PC-3 (cell line): ENCODE measurements around the gene PSME2. TPM values are rescaled to one million over a fixed set of nuclear protein-coding genes. Genes with fewer than 3 reads are reported as not detected.

Experiments used
- ATAC-seq: fragments of 200-7000 bp; cut with Tn5 transposase; 2 replicates; pipeline ENCODE4 v1.9.1; 2020; ENCODE audit warnings: mild to moderate bottlenecking, moderate library complexity
- BruUV-seq: library from RNA; stranded (reverse); fragments of 400-500 nt; replicated peaks from 2 replicates; lab custom pipeline; 2021; lab: Mats Ljungman, UMichigan
- CTCF ChIA-PET: fragments of 300-600 bp; sonication (Branson Sonifier 250); formaldehyde crosslinking; loops from one replicate; lab custom pipeline; 2022; ENCODE audit warnings: antibody characterized with exemption; lab: Charles Lee
- POLR2A ChIA-PET: fragments of 300-600 bp; sonication (Branson Sonifier 250); formaldehyde crosslinking; loops from one replicate; lab custom pipeline; 2022; ENCODE audit warnings: antibody characterized with exemption; ENCODE audit not compliant: unreplicated experiment; lab: Charles Lee
- DNase-seq: peaks from one replicate; pipeline ENCODE4 v3.0.0-alpha.2; 2015
- H2AFZ ChIP-seq: fragments of 300-600 bp; sonication (generic); 2 replicates; pipeline ENCODE4 v1.6.0; 2016; ENCODE audit warnings: antibody characterized with exemption, low read length
- H3F3A ChIP-seq: fragments of 300-600 bp; sonication (generic); one replicate; pipeline ENCODE4 v1.6.0; 2017; ENCODE audit warnings: antibody characterized with exemption, low read length, control low read depth, mild to moderate bottlenecking; ENCODE audit not compliant: unreplicated experiment
- H3K27ac ChIP-seq: fragments of 300-600 bp; sonication (generic); 2 replicates; pipeline ENCODE4 v1.5.1; 2016; ENCODE audit warnings: mild to moderate bottlenecking, low read length
- H3K27me3 ChIP-seq: fragments of 300-600 bp; sonication (generic); 2 replicates; pipeline ENCODE4 v1.6.1; 2016; ENCODE audit warnings: low read length, mixed read lengths
- H3K36me3 ChIP-seq: fragments of 300-600 bp; sonication (generic); 2 replicates; pipeline ENCODE4 v1.6.1; 2016; ENCODE audit warnings: low read depth, mixed run types, low read length, mixed read lengths
- H3K4me1 ChIP-seq: fragments of 300-600 bp; sonication (generic); 2 replicates; pipeline ENCODE4 v1.5.1; 2016; ENCODE audit warnings: low read length; ENCODE audit not compliant: insufficient read depth
- H3K4me2 ChIP-seq: fragments of 300-600 bp; sonication (generic); 2 replicates; pipeline ENCODE4 v1.6.0; 2016; ENCODE audit warnings: low read length
- H3K4me3 ChIP-seq: fragments of 300-600 bp; sonication (generic); 2 replicates; pipeline ENCODE4 v1.5.1; 2016; ENCODE audit warnings: mild to moderate bottlenecking, low read length, mixed read lengths
- H3K79me2 ChIP-seq: fragments of 300-600 bp; sonication (generic); 2 replicates; pipeline ENCODE4 v1.6.1; 2017; ENCODE audit warnings: low read length, mixed read lengths
- H3K9ac ChIP-seq: fragments of 300-600 bp; sonication (generic); 2 replicates; pipeline ENCODE4 v1.6.0; 2016; ENCODE audit warnings: mild to moderate bottlenecking, low read length
- H3K9me2 ChIP-seq: fragments of 300-600 bp; sonication (generic); replicated peaks from 2 replicates; pipeline ENCODE4 v1.6.1; 2016; ENCODE audit warnings: mixed run types, low read length, mixed read lengths
- H3K9me3 ChIP-seq: fragments of 300-600 bp; sonication (generic); 2 replicates; pipeline ENCODE4 v1.6.1; 2016; ENCODE audit warnings: low read length, mixed read lengths
- H4K20me1 ChIP-seq: fragments of 300-600 bp; sonication (generic); 2 replicates; pipeline ENCODE4 v1.6.1; 2016; ENCODE audit warnings: low read length, mixed read lengths
- EZH2 ChIP-seq: fragments of 300-600 bp; sonication (generic); IDR thresholded peaks from one replicate; pipeline ENCODE4 v1.6.1; 2017; ENCODE audit warnings: antibody characterized with exemption, mild to moderate bottlenecking, low read length; ENCODE audit not compliant: unreplicated experiment
- EZH2phosphoT487 ChIP-seq: fragments of 300-600 bp; sonication (generic); IDR thresholded peaks from 2 replicates; pipeline ENCODE4 v1.6.1; 2018; ENCODE audit warnings: mild to moderate bottlenecking, antibody characterized with exemption, low read length, borderline replicate concordance
- intact Hi-C: fragments of 100-400 bp; cut with micrococcal nuclease; formaldehyde crosslinking; loops from 2 replicates; pipeline ENCODE4 v1.9.0; 2023
- total RNA-seq: library from RNA; depleted of rRNA; stranded (reverse); fragments of >200 nt; gene quantifications from 2 replicates; pipeline ENCODE4 v1.2.3, GENCODE V29; 2014
- TF ChIP-seq, protein P1 (sequence below): fragments of 300-600 bp; sonication (generic); conservative IDR thresholded peaks from 2 replicates; pipeline ENCODE4 v1.5.1; 2017; ENCODE audit warnings: antibody characterized with exemption, low read depth, mild to moderate bottlenecking, low read length

Gene PSME2
- total RNA-seq, 1 experiment from 2014 or later, result 297 TPM

DNA sequence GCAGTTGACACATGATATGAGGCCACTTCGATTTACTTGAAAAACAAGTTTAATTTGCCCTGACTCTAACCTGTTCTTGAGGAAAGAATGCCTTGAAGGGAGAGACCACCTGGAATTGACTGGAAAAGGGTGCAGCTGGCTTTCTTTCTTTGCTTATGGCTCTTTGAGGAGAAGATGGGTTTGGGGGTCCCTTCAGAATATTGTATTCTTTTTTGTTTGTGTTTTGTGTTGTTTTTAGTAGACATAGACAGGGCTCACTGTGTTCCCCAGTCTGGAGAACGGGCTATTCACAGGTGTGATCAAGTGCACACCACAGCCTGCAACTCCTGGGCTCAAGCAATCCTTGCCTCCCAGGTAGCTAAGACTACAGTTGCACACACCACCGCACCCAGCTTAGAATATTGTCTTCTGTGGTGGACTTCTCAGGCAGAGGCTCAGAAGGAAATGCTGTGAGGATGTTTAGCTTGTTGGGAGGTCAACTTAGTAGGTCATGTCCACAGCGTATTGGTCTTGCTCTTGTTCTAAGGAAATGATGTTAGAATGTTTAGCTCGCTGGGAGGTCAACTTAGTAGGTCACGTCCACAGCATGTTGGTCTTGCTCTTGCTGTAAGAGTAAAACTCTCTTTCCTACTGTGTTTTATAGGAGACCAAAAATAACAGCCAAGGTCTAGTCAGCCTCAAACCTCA lies 30.1 kb downstream of the PSME2 start:
- ChIA-PET CTCF (no interaction called here), POLR2A (no interaction called here)
- Histone ChIP-seq H3K79me2 (peaks cover 18% of the 10 kb centered on the region), H4K20me1 (no peaks in the 10 kb centered on the region), H2AFZ (no peak overlapping the region), H3K9me2 (no peaks in the 10 kb centered on the region), H3K4me1 (peaks cover 18% of the 10 kb centered on the region), H3K27ac (no peak overlapping the region), H3K27me3 (no peaks in the 10 kb centered on the region), H3K9me3 (no peaks in the 10 kb centered on the region), H3K4me2 (peak overlapping the region; percentile 95), H3K4me3 (peak overlapping the region; percentile 96), H3K9ac (no peak overlapping the region), H3K36me3 (peaks cover 13% of the 10 kb centered on the region; the same call in 1 of the 2 replicates), H3F3A (no peaks in the 10 kb centered on the region)
- intact Hi-C loops, result no loop called here
- BruUV-seq, result no TSS peak
- no peak for DNase-seq
- no peak for ATAC-seq
- no peak for TF ChIP-seq EZH2
- TF ChIP-seq, protein P1, sequence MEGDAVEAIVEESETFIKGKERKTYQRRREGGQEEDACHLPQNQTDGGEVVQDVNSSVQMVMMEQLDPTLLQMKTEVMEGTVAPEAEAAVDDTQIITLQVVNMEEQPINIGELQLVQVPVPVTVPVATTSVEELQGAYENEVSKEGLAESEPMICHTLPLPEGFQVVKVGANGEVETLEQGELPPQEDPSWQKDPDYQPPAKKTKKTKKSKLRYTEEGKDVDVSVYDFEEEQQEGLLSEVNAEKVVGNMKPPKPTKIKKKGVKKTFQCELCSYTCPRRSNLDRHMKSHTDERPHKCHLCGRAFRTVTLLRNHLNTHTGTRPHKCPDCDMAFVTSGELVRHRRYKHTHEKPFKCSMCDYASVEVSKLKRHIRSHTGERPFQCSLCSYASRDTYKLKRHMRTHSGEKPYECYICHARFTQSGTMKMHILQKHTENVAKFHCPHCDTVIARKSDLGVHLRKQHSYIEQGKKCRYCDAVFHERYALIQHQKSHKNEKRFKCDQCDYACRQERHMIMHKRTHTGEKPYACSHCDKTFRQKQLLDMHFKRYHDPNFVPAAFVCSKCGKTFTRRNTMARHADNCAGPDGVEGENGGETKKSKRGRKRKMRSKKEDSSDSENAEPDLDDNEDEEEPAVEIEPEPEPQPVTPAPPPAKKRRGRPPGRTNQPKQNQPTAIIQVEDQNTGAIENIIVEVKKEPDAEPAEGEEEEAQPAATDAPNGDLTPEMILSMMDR, result no peak
- no peak for TF ChIP-seq EZH2phosphoT487

DNA sequence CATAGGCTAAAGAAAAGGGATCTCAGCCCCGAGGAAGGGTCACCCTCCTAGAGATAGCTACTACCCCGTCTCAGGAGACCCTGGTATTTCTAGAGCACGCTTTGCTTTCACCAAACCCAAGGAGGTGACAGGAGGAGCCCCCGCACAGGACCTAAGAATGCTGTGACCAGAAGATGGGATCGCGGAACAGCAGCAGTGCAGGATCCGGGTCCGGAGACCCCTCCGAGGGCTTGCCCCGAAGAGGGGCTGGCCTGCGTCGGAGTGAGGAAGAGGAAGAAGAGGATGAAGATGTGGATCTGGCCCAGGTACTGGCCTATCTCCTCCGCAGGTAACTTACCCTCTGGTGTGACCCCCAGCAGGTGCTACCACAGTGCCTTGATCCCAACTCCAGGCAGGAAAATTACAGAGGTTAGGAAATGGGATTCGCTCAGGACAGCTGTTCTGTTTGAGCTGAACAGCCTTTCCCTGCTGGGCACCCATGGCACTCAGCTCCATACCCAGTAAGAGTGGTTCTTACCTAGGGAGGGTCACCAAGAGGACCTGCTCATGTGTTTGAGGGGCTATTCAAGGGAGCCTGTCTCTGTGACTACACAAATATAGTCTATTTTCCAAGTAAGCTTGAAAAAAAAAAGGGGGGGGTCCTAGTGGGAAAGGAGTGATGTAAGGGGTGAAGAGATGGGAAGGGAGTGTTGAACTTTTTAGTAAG lies 30.8 kb downstream of the PSME2 start:
- Histone ChIP-seq H3K9me2 (no peaks in the 10 kb centered on the region), H3K9ac (peak overlapping the region; percentile 86), H3K79me2 (peaks cover 18% of the 10 kb centered on the region), H3K27me3 (no peaks in the 10 kb centered on the region), H3K27ac (no peak overlapping the region), H3K36me3 (peaks cover 13% of the 10 kb centered on the region; the same call in 1 of the 2 replicates), H3K4me2 (peak overlapping the region; percentile 95), H4K20me1 (no peaks in the 10 kb centered on the region), H3K4me3 (peak overlapping the region; percentile 96), H3K9me3 (no peaks in the 10 kb centered on the region), H2AFZ (peak overlapping the region; percentile 91), H3K4me1 (peaks cover 18% of the 10 kb centered on the region), H3F3A (no peaks in the 10 kb centered on the region)
- TSS peak; percentile 67 for BruUV-seq
- ATAC-seq (no peak), DNase-seq (no peak)
- ChIA-PET CTCF (interaction anchor here (0.6 to 1.6 kb wide), 5 partner anchors 25 to 193 kb away, joined by 3 to 7 read pairs (median 3); partner anchors contain the start of genes IRF9 and TINF2), POLR2A (interaction anchor here (0.6 to 1.8 kb wide), 6 partner anchors 21 to 549 kb away, joined by 3 to 17 read pairs (median 5); partner anchors contain the start of genes EMC9, PSME1, PSME2 and RNF31)
- intact Hi-C loops, result loop anchor here (1.0 kb wide), 1 partner anchor 21 kb away; the partner anchor contains the start of gene PSME1
- TF ChIP-seq EZH2phosphoT487 (no peak), EZH2 (no peak)
- TF ChIP-seq, protein P1, result no peak
